GM19467 (cell line): Measurements from ENCODE around the gene RAPGEF3.

Source experiments
- ATAC-seq: cut with Tn5 transposase; IDR thresholded peaks from one replicate; pipeline ENCODE4 v1.9.1; 2021; ENCODE audit warnings: mild to moderate bottlenecking, moderate library complexity; ENCODE audit not compliant: unreplicated experiment

The RAPGEF3 gene

DNA sequence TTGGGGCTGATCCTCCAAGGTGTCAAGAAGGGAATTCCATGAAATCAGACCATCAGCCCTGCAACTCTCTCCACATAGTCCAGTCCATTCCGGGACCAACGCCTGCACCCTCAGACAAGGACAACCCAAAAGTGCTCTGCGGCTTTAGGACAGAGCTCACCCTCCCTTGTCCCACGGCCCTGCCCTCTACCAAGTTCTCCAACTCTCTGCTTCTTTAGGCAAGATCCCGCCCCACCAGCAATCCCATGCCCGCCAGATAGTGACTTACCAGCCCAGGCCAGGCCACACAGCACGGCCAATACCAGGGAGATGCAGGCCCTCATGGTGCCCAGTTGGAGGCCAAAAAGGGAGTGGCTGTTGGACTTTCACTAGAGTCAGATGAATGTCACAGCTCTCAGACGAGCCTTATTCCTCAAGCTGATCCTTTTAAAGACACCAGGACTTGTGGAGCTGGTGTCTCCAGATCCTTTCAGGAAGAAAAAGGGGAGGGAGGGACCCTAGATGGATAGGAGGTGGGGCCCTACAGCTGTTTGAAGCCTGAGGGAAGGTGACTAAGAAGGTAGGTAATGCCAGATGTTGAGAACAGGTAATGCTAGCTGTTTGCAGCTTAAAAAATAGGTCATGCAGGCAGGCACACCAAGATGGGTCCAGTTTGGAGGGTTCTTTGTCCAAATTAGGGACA, 33.4 kb downstream of the RAPGEF3 start, which contains the start of gene ENDOU:
Gene ENDOU, minus strand, starts transcription at position 400 of the 682 bp plus-strand sequence. Its CDS starts 77 bp downstream, at position 323.
- ATAC-seq: no peak

- ATAC-seq: no peak
Observed at GRCh38 chr12:47722941-47723631, 35.6 kb downstream of the RAPGEF3 start.

GRCh38 chr12:47722136-47722834, 36.4 kb downstream of the RAPGEF3 start:
- no peak for ATAC-seq

DNA sequence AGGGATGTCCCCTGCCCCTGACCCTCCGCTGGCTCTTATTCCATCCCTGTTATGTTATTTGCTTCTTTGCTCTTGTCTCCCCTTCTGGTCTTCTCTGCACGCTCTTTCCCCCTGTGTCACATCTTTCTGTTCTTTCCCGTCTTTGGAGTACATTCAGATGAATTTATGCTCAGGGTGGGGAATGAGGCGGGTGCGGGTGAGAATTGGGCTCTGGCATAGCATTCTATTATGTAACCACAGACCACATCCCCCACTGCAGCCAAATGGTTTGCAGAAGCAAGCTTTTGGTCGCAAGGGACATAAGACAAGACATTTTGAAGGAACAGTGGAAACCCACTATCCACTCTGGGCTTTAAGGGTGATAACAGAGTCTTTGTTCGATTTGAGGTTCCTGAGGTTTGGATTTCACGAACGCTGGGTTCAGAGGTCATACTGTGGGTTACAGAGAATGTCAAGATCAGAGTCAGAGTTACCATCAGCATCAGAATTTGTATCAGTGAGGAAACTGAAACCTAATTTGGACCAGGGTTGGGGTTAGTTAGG, 37.2 kb downstream of the RAPGEF3 start:
- ATAC-seq: no peak

GRCh38 chr12:47718531-47718930, 40.1 kb downstream of the RAPGEF3 start:
- ATAC-seq: no peak

GRCh38 chr12:47717443-47718193, 41.1 kb downstream of the RAPGEF3 start:
- ATAC-seq: no peak

GRCh38 chr12:47717046-47717442, 41.6 kb downstream of the RAPGEF3 start:
- ATAC-seq: no peak

- no peak for ATAC-seq
Observed at GRCh38 chr12:47715877-47716548, 42.7 kb downstream of the RAPGEF3 start.

- ATAC-seq: no peak
Observed at GRCh38 chr12:47715393-47715876, 43.2 kb downstream of the RAPGEF3 start.

DNA sequence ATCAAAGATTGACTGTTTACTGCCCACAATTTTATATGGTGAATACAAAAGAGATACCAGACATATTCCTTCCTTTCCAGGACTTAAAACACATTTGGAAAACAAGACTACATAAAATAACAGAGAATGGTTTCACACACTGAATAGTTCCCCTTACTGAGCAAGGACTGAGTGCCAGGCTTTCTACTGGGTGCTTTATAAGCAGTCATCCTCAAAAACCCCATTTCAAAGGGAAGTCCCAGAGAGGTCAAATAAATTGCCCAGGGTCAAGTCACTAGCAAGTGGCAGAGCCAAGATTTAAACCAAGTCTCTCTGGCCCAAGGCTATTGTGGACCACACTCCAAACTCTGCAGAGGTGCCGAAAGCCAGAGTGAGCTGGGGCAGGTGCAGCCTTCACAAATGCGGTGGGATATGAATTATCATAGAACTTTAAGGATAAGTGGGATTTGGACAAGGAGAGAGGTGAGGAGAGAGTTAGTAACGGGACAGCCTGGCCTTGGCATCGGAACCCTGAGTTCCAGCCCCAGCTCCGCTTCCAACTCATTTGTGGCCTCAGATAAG, 43.8 kb downstream of the RAPGEF3 start:
- ATAC-seq: no peak

- no peak for ATAC-seq
Observed at GRCh38 chr12:47712171-47712570, 46.5 kb downstream of the RAPGEF3 start.

GRCh38 chr12:47711448-47711847, 47.2 kb downstream of the RAPGEF3 start:
- no peak for ATAC-seq

DNA sequence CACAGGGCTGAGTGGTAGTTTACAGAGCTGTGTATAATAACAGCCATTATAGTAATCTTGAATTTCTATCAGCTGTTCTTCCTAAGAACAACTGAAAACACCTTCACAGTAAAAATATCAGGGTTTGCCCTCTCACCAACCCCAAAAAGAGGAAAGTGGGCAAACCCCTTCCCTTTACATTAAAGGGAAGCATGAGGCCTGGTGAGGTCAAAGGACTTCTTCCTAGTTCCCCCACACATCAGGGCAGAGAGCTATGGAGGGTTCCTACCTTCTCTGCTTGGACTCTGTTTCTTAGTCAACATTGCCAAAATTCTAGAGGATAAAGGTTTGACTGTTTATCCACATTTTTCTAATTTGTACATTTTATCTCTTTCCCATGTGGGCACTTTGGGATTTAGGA, 48.4 kb downstream of the RAPGEF3 start:
- no peak for ATAC-seq

GRCh38 chr12:47709671-47710070, 49.0 kb downstream of the RAPGEF3 start:
- ATAC-seq: no peak

- no peak for ATAC-seq
Observed at GRCh38 chr12:47709237-47709636, 49.4 kb downstream of the RAPGEF3 start.

GRCh38 chr12:47707905-47708543, 50.7 kb downstream of the RAPGEF3 start:
- ATAC-seq: no peak

- ATAC-seq: no peak
Observed at GRCh38 chr12:47707355-47707754, 51.3 kb downstream of the RAPGEF3 start.

GRCh38 chr12:47705566-47706425, 52.9 kb downstream of the RAPGEF3 start, which contains the start of gene RPAP3:
TSS of gene RPAP3 (minus strand) at chr12:47706030. CDS start at chr12:47702840, 3,190 bp downstream.
- peak; percentile 78 for ATAC-seq
